WTC11 (cell line): ENCODE measurements around the gene ADAMTS12. TPM values are rescaled to one million over a fixed set of nuclear protein-coding genes. Genes with fewer than 3 reads are reported as not detected.
A peak's percentile ranks its signal among the peaks of the same experiment; 100 is the strongest.

Experiments used
- ATAC-seq: fragments of 200-7000 bp; cut with Tn5 transposase; 2 replicates; pipeline ENCODE4 v1.10.0; 2021; ENCODE audit warnings: mild to moderate bottlenecking, moderate library complexity
- CTCF ChIA-PET: fragments of 300-600 bp; sonication (Branson Sonifier 250); formaldehyde crosslinking; loops from one replicate; lab custom pipeline; 2021; ENCODE audit warnings: antibody characterized with exemption; lab: Charles Lee
- POLR2A ChIA-PET: fragments of 350-600 bp; sonication (Branson Sonifier 250); formaldehyde crosslinking; loops from one replicate; lab custom pipeline; 2021; ENCODE audit warnings: antibody characterized with exemption; lab: Charles Lee
- DNase-seq: peaks from one replicate; pipeline ENCODE4 v3.0.0; 2021; ENCODE audit warnings: low spot score
- H3K27ac Mint-ChIP-seq: 2 replicates; pipeline ENCODE4 v1.8.0; 2021; ENCODE audit warnings: mixed read lengths
- H3K27me3 Mint-ChIP-seq: 2 replicates; pipeline ENCODE4 v1.8.0; 2021; ENCODE audit warnings: low read depth, mild to moderate bottlenecking, moderate library complexity, mixed read lengths
- H3K36me3 Mint-ChIP-seq: 2 replicates; pipeline ENCODE4 v1.8.0; 2021; ENCODE audit warnings: mixed read lengths
- H3K4me1 Mint-ChIP-seq: 2 replicates; pipeline ENCODE4 v1.8.0; 2022; ENCODE audit warnings: mixed read lengths
- H3K4me3 Mint-ChIP-seq: 2 replicates; pipeline ENCODE4 v1.8.0; 2021; ENCODE audit warnings: mild to moderate bottlenecking, moderate library complexity, mixed read lengths
- H3K9me3 Mint-ChIP-seq: 2 replicates; pipeline ENCODE4 v1.8.0; 2021; ENCODE audit warnings: mixed read lengths
- ATF1 ChIP-seq: sonication (generic); formaldehyde crosslinking; IDR thresholded peaks from 2 replicates; pipeline ENCODE4 v1.8.1; 2023; ENCODE audit warnings: mild to moderate bottlenecking, moderate library complexity, missing genetic modification reagents
- ATF2 ChIP-seq: sonication (generic); formaldehyde crosslinking; IDR thresholded peaks from 2 replicates; pipeline ENCODE4 v1.8.1; 2022; ENCODE audit warnings: low read depth, missing genetic modification reagents, borderline replicate concordance
- ATF6 ChIP-seq: sonication (generic); formaldehyde crosslinking; IDR thresholded peaks from 2 replicates; pipeline ENCODE4 v1.8.1; 2023; ENCODE audit warnings: mild to moderate bottlenecking, missing genetic modification reagents
- CBFB ChIP-seq: sonication (generic); formaldehyde crosslinking; IDR thresholded peaks from 2 replicates; pipeline ENCODE4 v1.8.1; 2022; ENCODE audit warnings: mild to moderate bottlenecking, low read depth, missing genetic modification reagents
- CREB1 ChIP-seq: sonication (generic); formaldehyde crosslinking; IDR thresholded peaks from 2 replicates; pipeline ENCODE4 v1.8.0; 2023; ENCODE audit warnings: mild to moderate bottlenecking, missing genetic modification reagents
- ETV6 ChIP-seq: sonication (generic); formaldehyde crosslinking; IDR thresholded peaks from 2 replicates; pipeline ENCODE4 v1.8.1; 2022; ENCODE audit warnings: mild to moderate bottlenecking, missing genetic modification reagents
- FOXK1 ChIP-seq: sonication (generic); formaldehyde crosslinking; IDR thresholded peaks from 2 replicates; pipeline ENCODE4 v1.8.0; 2022; ENCODE audit warnings: mild to moderate bottlenecking, moderate library complexity, missing genetic modification reagents
- FOXP4 ChIP-seq: sonication (generic); formaldehyde crosslinking; IDR thresholded peaks from 2 replicates; pipeline ENCODE4 v1.8.0; 2022; ENCODE audit warnings: mild to moderate bottlenecking, missing genetic modification reagents
- GTF2I ChIP-seq: fragments of 250-450 bp; sonication (Bioruptor Pico); conservative IDR thresholded peaks from 2 replicates; pipeline ENCODE4 v1.4.0; 2021; ENCODE audit warnings: mild to moderate bottlenecking
- IRF1 ChIP-seq: sonication (generic); formaldehyde crosslinking; IDR thresholded peaks from 2 replicates; pipeline ENCODE4 v1.8.0; 2023; ENCODE audit warnings: missing genetic modification reagents
- IRF2 ChIP-seq: sonication (generic); formaldehyde crosslinking; IDR thresholded peaks from 2 replicates; pipeline ENCODE4 v1.8.0; 2022; ENCODE audit warnings: low read depth, missing genetic modification reagents, borderline replicate concordance
- JUN ChIP-seq: sonication (generic); formaldehyde crosslinking; IDR thresholded peaks from 2 replicates; pipeline ENCODE4 v1.8.0; 2023; ENCODE audit warnings: mild to moderate bottlenecking, missing genetic modification reagents
- KAT7 ChIP-seq: sonication (generic); formaldehyde crosslinking; IDR thresholded peaks from 2 replicates; pipeline ENCODE4 v1.8.1; 2023; ENCODE audit warnings: missing genetic modification reagents, mild to moderate bottlenecking, borderline replicate concordance
- MYBL2 ChIP-seq: sonication (generic); formaldehyde crosslinking; IDR thresholded peaks from 2 replicates; pipeline ENCODE4 v1.8.1; 2023; ENCODE audit warnings: mild to moderate bottlenecking, moderate library complexity, missing genetic modification reagents
- NFATC4 ChIP-seq: fragments of 250-450 bp; sonication (Bioruptor Pico); IDR thresholded peaks from 2 replicates; pipeline ENCODE4 v1.9.0; 2021; ENCODE audit warnings: mild to moderate bottlenecking
- NR1H2 ChIP-seq: sonication (generic); formaldehyde crosslinking; IDR thresholded peaks from 2 replicates; pipeline ENCODE4 v1.9.0; 2021; ENCODE audit warnings: mild to moderate bottlenecking, moderate library complexity, missing genetic modification reagents
- RELA ChIP-seq: sonication (generic); formaldehyde crosslinking; IDR thresholded peaks from 2 replicates; pipeline ENCODE4 v1.8.1; 2022; ENCODE audit warnings: missing genetic modification reagents, mild to moderate bottlenecking, borderline replicate concordance
- SMAD3 ChIP-seq: sonication (generic); formaldehyde crosslinking; IDR thresholded peaks from 2 replicates; pipeline ENCODE4 v1.8.0; 2022; ENCODE audit warnings: missing genetic modification reagents, mild to moderate bottlenecking, borderline replicate concordance
- SP1 ChIP-seq: sonication (generic); formaldehyde crosslinking; conservative IDR thresholded peaks from 2 replicates; pipeline ENCODE4 v1.8.1; 2022; ENCODE audit warnings: missing genetic modification reagents
- TEAD1 ChIP-seq: sonication (generic); formaldehyde crosslinking; IDR thresholded peaks from 2 replicates; pipeline ENCODE4 v1.8.0; 2022; ENCODE audit warnings: mild to moderate bottlenecking, missing genetic modification reagents
- TEAD4 ChIP-seq: sonication (generic); formaldehyde crosslinking; IDR thresholded peaks from 2 replicates; pipeline ENCODE4 v1.8.0; 2022; ENCODE audit warnings: mild to moderate bottlenecking, missing genetic modification reagents
- USF2 ChIP-seq: sonication (generic); formaldehyde crosslinking; IDR thresholded peaks from 2 replicates; pipeline ENCODE4 v1.8.1; 2023; ENCODE audit warnings: mild to moderate bottlenecking, missing genetic modification reagents, moderate library complexity
- ZBTB43 ChIP-seq: sonication (generic); formaldehyde crosslinking; IDR thresholded peaks from 2 replicates; pipeline ENCODE4 v1.8.1; 2023; ENCODE audit warnings: mild to moderate bottlenecking, missing genetic modification reagents
- ZNF219 ChIP-seq: sonication (generic); formaldehyde crosslinking; IDR thresholded peaks from 2 replicates; pipeline ENCODE4 v1.8.0; 2023; ENCODE audit warnings: missing genetic modification reagents, mild to moderate bottlenecking, borderline replicate concordance
- ZNF232 ChIP-seq: sonication (generic); formaldehyde crosslinking; IDR thresholded peaks from 2 replicates; pipeline ENCODE4 v1.8.0; 2022; ENCODE audit warnings: mild to moderate bottlenecking, missing genetic modification reagents
- ZNF423 ChIP-seq: fragments of 250-450 bp; sonication (Bioruptor Pico); IDR thresholded peaks from 2 replicates; pipeline ENCODE4 v2.1.2; 2022; ENCODE audit warnings: mild to moderate bottlenecking, moderate library complexity
- ZNF425 ChIP-seq: fragments of 250-450 bp; sonication (Bioruptor Pico); conservative IDR thresholded peaks from 2 replicates; pipeline ENCODE4 v1.9.0; 2021; ENCODE audit warnings: mild to moderate bottlenecking
- total RNA-seq: library from RNA; stranded (reverse); gene quantifications from 3 replicates; pipeline ENCODE4 v1.2.3, GENCODE V29; 2021

Gene ADAMTS12
- total RNA-seq, 1 experiment from 2014 or later, result 13.5 TPM

GRCh38 chr5:33936004-33936380 is 44.2 kb upstream of the ADAMTS12 start:
- Mint-ChIP-seq H3K36me3 (no peaks in the 10 kb centered on the region), H3K27ac (no peak overlapping the region), H3K4me3 (peak overlapping the region; percentile 82), H3K4me1 (peaks cover 25% of the 10 kb centered on the region), H3K27me3 (peaks cover 29% of the 10 kb centered on the region), H3K9me3 (no peaks in the 10 kb centered on the region)
- POLR2A ChIA-PET, result interaction anchor here (1.0 kb wide), 1 partner anchor 44 kb away, joined by 3 read pairs; the partner anchor contains the start of gene ADAMTS12
- ATAC-seq (peak; percentile 71), DNase-seq (peak; percentile 87)
- CTCF ChIA-PET, result interaction anchor here (0.7 to 3.2 kb wide), 26 partner anchors 9 to 500 kb away, joined by 3 to 57 read pairs (median 4); partner anchors contain the start of genes ADAMTS12 and TARS1
- no peak for TF ChIP-seq SMAD3 (CRISPR knock-in tag)
- TF ChIP-seq FOXK1, result peak; percentile 82
- TF ChIP-seq TEAD1, result peak; percentile 86
- no peak for TF ChIP-seq CBFB (CRISPR knock-in tag)
- TF ChIP-seq FOXP4, result peak; percentile 94
- no peak for TF ChIP-seq IRF2 (CRISPR knock-in tag)
- TF ChIP-seq CREB1 (CRISPR knock-in tag), result no peak
- no peak for TF ChIP-seq GTF2I
- peak; percentile 77; the same call in 1 of the 2 replicates for TF ChIP-seq ATF1 (CRISPR knock-in tag)
- peak; percentile 75; the same call in 1 of the 2 replicates for TF ChIP-seq TEAD4 (CRISPR knock-in tag)
- no peak for TF ChIP-seq IRF1 (CRISPR knock-in tag)
- no peak for TF ChIP-seq NR1H2
- TF ChIP-seq ZNF425 (CRISPR knock-in tag), result no peak
- TF ChIP-seq ATF2 (CRISPR knock-in tag), result no peak
- TF ChIP-seq ZNF219, result peak; percentile 82; the same call in 1 of the 2 replicates
- TF ChIP-seq SP1 (CRISPR knock-in tag), result 0 out of 2 replicates have a peak, but pooled peaks have one; percentile 23
- TF ChIP-seq JUN (CRISPR knock-in tag), result peak; percentile 91; the same call in 1 of the 2 replicates
- peak; percentile 55; the same call in 1 of the 2 replicates for TF ChIP-seq ZBTB43 (CRISPR knock-in tag)
- peak; percentile 84; the same call in 1 of the 2 replicates for TF ChIP-seq ZNF232 (CRISPR knock-in tag)
- TF ChIP-seq RELA (CRISPR knock-in tag), result 0 out of 2 replicates have a peak, but pooled peaks have one; percentile 89
- peak; percentile 79; the same call in 1 of the 2 replicates for TF ChIP-seq ETV6
- TF ChIP-seq NFATC4 (CRISPR knock-in tag), result no peak; the same call in 1 of the 2 replicates
- no peak for TF ChIP-seq ZNF423 (CRISPR knock-in tag)
- 0 out of 2 replicates have a peak, but pooled peaks have one; percentile 42 for TF ChIP-seq MYBL2 (CRISPR knock-in tag)
- no peak for TF ChIP-seq ATF6 (CRISPR knock-in tag)
- no peak for TF ChIP-seq KAT7 (CRISPR knock-in tag)
- no peak; the same call in 1 of the 2 replicates for TF ChIP-seq USF2 (CRISPR knock-in tag)
